HG02970 (cell line): ENCODE data around the gene CCNJL.
"Not testable (repeated sequence)": the region's sequence is repeated elsewhere in the genome, so short reads cannot be mapped to it uniquely, and the experiment has no call there.

Experiments
- ATAC-seq: cut with Tn5 transposase; IDR thresholded peaks from one replicate; pipeline ENCODE4 v1.9.1; 2021; ENCODE audit warnings: mild to moderate bottlenecking, moderate library complexity, moderate number of reproducible peaks; ENCODE audit not compliant: unreplicated experiment, low FRiP score

CCNJL gene

GRCh38 chr5:160266752-160267345 is 45.5 kb downstream of the CCNJL start:
- ATAC-seq: no peak

GRCh38 chr5:160266044-160266443 is 46.3 kb downstream of the CCNJL start:
- ATAC-seq: no peak

GRCh38 chr5:160263326-160263855 is 49.0 kb downstream of the CCNJL start:
- no peak for ATAC-seq

- no peak for ATAC-seq
Measured at GRCh38 chr5:160262151-160263074, 50.0 kb downstream of the CCNJL start.

- no peak for ATAC-seq
Measured at GRCh38 chr5:160260881-160261815, 51.2 kb downstream of the CCNJL start.

- no peak for ATAC-seq
Measured at GRCh38 chr5:160260006-160260775, 52.2 kb downstream of the CCNJL start.

- ATAC-seq: no peak
Measured at GRCh38 chr5:160259341-160259740, 53.0 kb downstream of the CCNJL start.

GRCh38 chr5:160254706-160255105 is 57.7 kb downstream of the CCNJL start:
- no peak for ATAC-seq

- ATAC-seq: no peak
Measured at GRCh38 chr5:160253441-160253840, 58.9 kb downstream of the CCNJL start.

- no peak for ATAC-seq
Measured at GRCh38 chr5:160252916-160253315, 59.4 kb downstream of the CCNJL start.

GRCh38 chr5:160251406-160252155 is 60.8 kb downstream of the CCNJL start:
- ATAC-seq: no peak

GRCh38 chr5:160250826-160251225 is 61.5 kb downstream of the CCNJL start:
- no peak for ATAC-seq

GRCh38 chr5:160250226-160250625 is 62.1 kb downstream of the CCNJL start:
- ATAC-seq: no peak

GRCh38 chr5:160249570-160249969 is 62.8 kb downstream of the CCNJL start:
- not testable (repeated sequence) for ATAC-seq

GRCh38 chr5:160245506-160246086 is 66.8 kb downstream of the CCNJL start:
- no peak for ATAC-seq

GRCh38 chr5:160242145-160242544 is 70.2 kb downstream of the CCNJL start:
- no peak for ATAC-seq

- ATAC-seq: no peak
Measured at GRCh38 chr5:160240350-160240749, 72.0 kb downstream of the CCNJL start.

GRCh38 chr5:160237571-160238093 is 74.7 kb downstream of the CCNJL start:
- ATAC-seq: no peak
